K562 (cell line): ENCODE results near the gene AMMECR1L. TPM values are rescaled to one million over a fixed set of nuclear protein-coding genes. Genes with fewer than 3 reads are reported as not detected.

Experiments
- ATAC-seq: fragments of 200-7000 bp; cut with Tn5 transposase; 3 replicates; pipeline ENCODE4 v1.9.1; 2020; ENCODE audit warnings: moderate library complexity
- BruUV-seq: library from RNA; stranded (reverse); fragments of 400-500 nt; replicated peaks from 2 replicates; lab custom pipeline; 2021; lab: Mats Ljungman, UMichigan
- CTCF ChIA-PET: fragments of 300-600 bp; formaldehyde crosslinking; extraction: SDS; loops from one replicate; lab custom pipeline; 2021; ENCODE audit warnings: low intra/inter-chr PET ratio; lab: Yijun Ruan, JAX
- POLR2A ChIA-PET: fragments of 300-600, 350-650 bp; sonication (Branson Sonifier 250); formaldehyde crosslinking; extraction: SDS; loops from one replicate; lab custom pipeline; 2021; ENCODE audit warnings: antibody characterized with exemption, inconsistent platforms; lab: Yijun Ruan, JAX
- DNase-seq, 4 experiments: peaks; one replicate each; pipeline versions ENCODE4 v3.0.0 to v3.0.0-alpha.2; 2011 to 2018; ENCODE audit warnings: low spot score in 3 of 4, mixed read lengths in 3 of 4; ENCODE audit errors: extremely low read depth in 1 of 4
- FAIRE-seq: peaks from 2 replicates; lab custom pipeline; 2011; peaks lifted over from hg19 to GRCh38; lab: Jason Lieb, UNC
- H2AFZ ChIP-seq: 2 replicates; pipeline ENCODE4 v1.6.0; 2011; ENCODE audit warnings: low read depth, low read length, control low read depth, inconsistent platforms
- H3K27ac ChIP-seq: fragments of 200-600 bp; 3 replicates; pipeline ENCODE4 v1.8.0; 2011; ENCODE audit warnings: low read depth, mild to moderate bottlenecking, control low read depth, inconsistent platforms, low read length, moderate library complexity, mixed read lengths; ENCODE audit errors: extremely low read depth
- H3K27me3 ChIP-seq, 2 experiments: fragments of 300-600 bp in 1 of 2; 2 replicates in 1 of 2; 3 replicates in 1 of 2; pipeline versions ENCODE4 v1.6.0 to v1.8.0; 2011; ENCODE audit warnings: inconsistent platforms in 2 of 2, low read length in 2 of 2, mild to moderate bottlenecking in 1 of 2, mixed read lengths in 1 of 2, moderate library complexity in 1 of 2; ENCODE audit not compliant: control insufficient read depth in 2 of 2, insufficient read depth in 2 of 2
- H3K36me3 ChIP-seq: fragments of 300-600 bp; 3 replicates; pipeline ENCODE4 v1.8.0; 2011; ENCODE audit warnings: mild to moderate bottlenecking, low read length, inconsistent platforms; ENCODE audit not compliant: control insufficient read depth, insufficient read depth
- H3K4me1 ChIP-seq, 2 experiments: fragments of 200-600 bp in 1 of 2; replicated peaks in 1 of 2; 2 replicates in 1 of 2; 3 replicates in 1 of 2; pipeline versions ENCODE4 v1.5.1 to v1.8.0; 2011; ENCODE audit warnings: inconsistent platforms in 2 of 2, low read length in 2 of 2, mild to moderate bottlenecking in 1 of 2, mixed read lengths in 1 of 2, moderate library complexity in 1 of 2; ENCODE audit not compliant: control insufficient read depth in 2 of 2, insufficient read depth in 2 of 2
- H3K4me2 ChIP-seq: 2 replicates; pipeline ENCODE4 v1.6.1; 2011; ENCODE audit warnings: low read length, control low read depth, inconsistent platforms, mixed read lengths; ENCODE audit not compliant: insufficient read depth
- H3K4me3 ChIP-seq: fragments of 200-600 bp; sonication (generic), shearing (Covaris generic); 2 replicates; pipeline ENCODE4 v1.5.1; 2016; ENCODE audit warnings: control low read depth, inconsistent platforms
- H3K79me2 ChIP-seq: fragments of 200-600 bp; 3 replicates; pipeline ENCODE4 v1.8.0; 2011; ENCODE audit warnings: low read length, inconsistent platforms; ENCODE audit not compliant: control insufficient read depth, insufficient read depth
- H3K9ac ChIP-seq, 2 experiments: 2 replicates each; pipeline versions ENCODE4 v1.6.0 to v1.6.1; 2011; ENCODE audit warnings: low read depth in 2 of 2, low read length in 2 of 2, control low read depth in 1 of 2, inconsistent platforms in 1 of 2, mild to moderate bottlenecking in 1 of 2, mixed read lengths in 1 of 2; ENCODE audit not compliant: insufficient read depth in 1 of 2
- H3K9me1 ChIP-seq: one replicate; pipeline ENCODE4 v1.6.0; 2011; ENCODE audit warnings: inconsistent platforms, mild to moderate bottlenecking, low read length, moderate library complexity; ENCODE audit not compliant: control insufficient read depth, insufficient read depth
- H3K9me3 ChIP-seq: replicated peaks from 2 replicates; pipeline ENCODE4 v1.5.1; 2011; ENCODE audit warnings: low read depth, low read length, inconsistent platforms; ENCODE audit not compliant: control insufficient read depth, insufficient read depth
- H4K20me1 ChIP-seq: replicated peaks from 2 replicates; pipeline ENCODE4 v1.6.1; 2011; ENCODE audit warnings: low read length, inconsistent platforms, mixed read lengths; ENCODE audit not compliant: control insufficient read depth, insufficient read depth
- CHD2 ChIP-seq: IDR thresholded peaks from 2 replicates; pipeline ENCODE4 v1.6.1; 2011; ENCODE audit warnings: low read depth, low read length
- HINFP ChIP-seq: fragments of 450-650 bp; conservative IDR thresholded peaks from 2 replicates; pipeline ENCODE4 v1.6.1; 2016; ENCODE audit warnings: missing genetic modification characterization, low read depth, mild to moderate bottlenecking, control low read depth, missing compliant biosample characterization
- PPARD ChIP-seq: fragments of 250-450 bp; sonication (Bioruptor Pico); IDR thresholded peaks from 2 replicates; pipeline ENCODE4 v1.8.0; 2022; ENCODE audit warnings: inconsistent platforms, mild to moderate bottlenecking, moderate library complexity
- PREB ChIP-seq: sonication (generic); formaldehyde crosslinking; IDR thresholded peaks from 2 replicates; pipeline ENCODE4 v1.8.1; 2023; ENCODE audit warnings: mild to moderate bottlenecking, missing genetic modification reagents
- ZNF146 ChIP-seq: IDR thresholded peaks from one replicate; pipeline ENCODE4 v1.6.1; 2018; ENCODE audit warnings: missing compliant biosample characterization; ENCODE audit not compliant: unreplicated experiment
- WGBS: fragments of 100-300 bp; shearing (Covaris generic); methylation state at CpG from one replicate; pipeline ENCODE4 v1.1.6; 2016; ENCODE audit warnings: low coverage, mixed read lengths; ENCODE audit not compliant: insufficient coverage; ENCODE audit errors: missing lambda C conversion rate; 5-methylcytosine and 5-hydroxymethylcytosine counted together
- in situ Hi-C: fragments of 300-500 bp; cut with MboI; formaldehyde crosslinking; loops from 4 replicates; pipeline ENCODE4 v1.15.0; 2018; ENCODE audit warnings: inconsistent platforms, mixed read lengths
- intact Hi-C: fragments of 100-400 bp; cut with micrococcal nuclease; formaldehyde crosslinking; loops from 2 replicates; pipeline ENCODE4 v1.14.2; 2022
- polyA plus RNA-seq, 8 experiments: library from polyadenylated mRNA; depleted of rRNA in 4 of 8; stranded (reverse) in 5 of 8; unstranded in 3 of 8; fragments of >200 nt; fragmentation: Nextera tagmentation in 2 of 8; fragmentation: Illumina TruSeq in 1 of 8; extraction: Ambion mirVana in 2 of 8; extraction: Trizol in 1 of 8; gene quantifications; 2 replicates each; pipeline versions ENCODE4 v1.2.1 to v1.2.3, GENCODE V29; 2011 to 2014; ENCODE audit warnings: inconsistent platforms in 1 of 8, missing spikeins in 1 of 8
- total RNA-seq, 7 experiments: library from RNA; depleted of rRNA in 6 of 7; stranded (reverse); fragments of >200 nt in 6 of 7; fragmentation: Illumina TruSeq in 2 of 7; extraction: Trizol in 2 of 7; gene quantifications; 2 replicates each; pipeline versions ENCODE4 v1.2.1 to v1.2.3, GENCODE V29; 2011 to 2021; ENCODE audit warnings: low replicate concordance in 1 of 7

The AMMECR1L gene
- total and polyA plus RNA-seq, 9 of the 15 experiments (the other 6 are each of a cell fraction or from before 2014, with no cell fraction given) = 3.7 to 15.3 (median 9.1) TPM

- peaks cover 8% of the 10 kb centered on the region for H3K9me3 ChIP-seq
- POLR2A ChIA-PET = interaction anchor here (1.4 kb wide), 1 partner anchor 10 kb away, joined by 3 read pairs; no protein-coding TSS in a partner anchor
- H3K4me3 ChIP-seq = no peak overlapping the region
- H2AFZ ChIP-seq = no peak overlapping the region
- no TSS peak for BruUV-seq
- WGBS = 0% methylated on average over 5 of the region's 5 CpGs
- intact Hi-C loops = no loop called here
- ATAC-seq (no peak), FAIRE-seq (no peak), DNase-seq (no peak)
- H3K4me1 ChIP-seq = no peaks in the 10 kb centered on the region
- no peaks in the 10 kb centered on the region for H3K79me2 ChIP-seq
- no peaks in the 10 kb centered on the region for H3K9me1 ChIP-seq
- peaks cover 9 to 12% of the 10 kb centered on the region in 2 experiments; a peak in 3 of 5 replicates for H3K27me3 ChIP-seq
- H3K4me2 ChIP-seq = no peak overlapping the region
- CTCF ChIA-PET = no interaction called here
- in situ Hi-C loops = no loop called here
- H3K27ac ChIP-seq = no peak overlapping the region
- no peaks in the 10 kb centered on the region for H3K36me3 ChIP-seq
- no peaks in the 10 kb centered on the region for H4K20me1 ChIP-seq
- TF ChIP-seq CHD2 (no peak), PPARD (CRISPR knock-in tag) (no peak), ZNF146 (CRISPR knock-in tag) (no peak), HINFP (no peak), PREB (CRISPR knock-in tag) (no peak)
- H3K9ac ChIP-seq = no peak overlapping the region
Observed at GRCh38 chr2:127818241-127818640, 67.5 kb downstream of the AMMECR1L start.
